AG04450 (cell line): ENCODE data around the gene TRPM3. TPM values are rescaled to one million over a fixed set of nuclear protein-coding genes. Genes with fewer than 3 reads are reported as not detected.

ENCODE experiments used
- CTCF ChIA-PET: fragments of 300-600, 350-600 bp; formaldehyde crosslinking; extraction: SDS; loops from one replicate; lab custom pipeline; 2022; ENCODE audit warnings: antibody characterized with exemption, inconsistent platforms; lab: Charles Lee
- POLR2A ChIA-PET: fragments of 350-600 bp; formaldehyde crosslinking; extraction: SDS; loops from one replicate; lab custom pipeline; 2021; ENCODE audit warnings: antibody characterized with exemption, inconsistent platforms; lab: Yijun Ruan, JAX
- DNase-seq: peaks from one replicate; pipeline ENCODE4 v3.0.0-alpha.2; 2011; ENCODE audit warnings: low read depth, low spot score
- H3K27ac ChIP-seq: one replicate; pipeline ENCODE4 v1.5.1; 2012; ENCODE audit warnings: low read depth, low read length, control low read depth
- H3K27me3 ChIP-seq: one replicate; pipeline ENCODE4 v1.6.0; 2012; ENCODE audit warnings: low read length; ENCODE audit not compliant: control insufficient read depth, insufficient read depth
- H3K4me3 ChIP-seq: 2 replicates; pipeline ENCODE4 v1.5.1; 2011; ENCODE audit warnings: mild to moderate bottlenecking, low read depth, low read length, control low read depth
- H3K9me3 ChIP-seq: 2 replicates; pipeline ENCODE4 v1.5.1; 2012; ENCODE audit warnings: low read length; ENCODE audit not compliant: control insufficient read depth, insufficient read depth
- polyA plus RNA-seq: library from polyadenylated mRNA; depleted of rRNA; stranded (reverse); fragments of >200 nt; gene quantifications from 2 replicates; pipeline ENCODE4 v1.2.3, GENCODE V29; 2011
- TF ChIP-seq, protein P1 (sequence below): IDR thresholded peaks from 2 replicates; pipeline ENCODE4 v1.5.1; 2011; ENCODE audit warnings: low read depth, low read length, control low read depth, inconsistent platforms

The TRPM3 gene
- polyA plus RNA-seq, 1 experiment, result 0.01 TPM

DNA sequence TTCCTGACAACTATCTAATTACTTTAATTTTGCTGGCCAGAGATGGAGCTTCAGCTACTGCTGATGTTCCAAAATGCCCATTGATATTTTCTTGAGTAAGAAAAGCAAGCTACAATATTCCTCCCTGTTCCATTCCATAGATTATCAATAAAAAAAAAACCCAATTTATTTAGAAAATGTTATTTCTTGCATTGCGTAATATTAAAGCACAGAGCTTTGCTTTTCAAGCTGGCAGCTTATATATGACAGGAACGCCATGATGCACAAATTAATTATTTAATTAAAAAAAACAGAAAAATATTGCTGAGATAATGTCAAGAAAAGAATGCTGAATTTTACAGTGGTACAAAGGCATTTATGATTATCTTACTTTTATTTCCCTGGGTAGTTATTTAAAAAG, 47.9 kb downstream of the TRPM3 start:
- Histone ChIP-seq H3K27me3 (no peaks in the 10 kb centered on the region), H3K27ac (no peak overlapping the region), H3K9me3 (no peaks in the 10 kb centered on the region), H3K4me3 (no peak overlapping the region)
- TF ChIP-seq, protein P1, sequence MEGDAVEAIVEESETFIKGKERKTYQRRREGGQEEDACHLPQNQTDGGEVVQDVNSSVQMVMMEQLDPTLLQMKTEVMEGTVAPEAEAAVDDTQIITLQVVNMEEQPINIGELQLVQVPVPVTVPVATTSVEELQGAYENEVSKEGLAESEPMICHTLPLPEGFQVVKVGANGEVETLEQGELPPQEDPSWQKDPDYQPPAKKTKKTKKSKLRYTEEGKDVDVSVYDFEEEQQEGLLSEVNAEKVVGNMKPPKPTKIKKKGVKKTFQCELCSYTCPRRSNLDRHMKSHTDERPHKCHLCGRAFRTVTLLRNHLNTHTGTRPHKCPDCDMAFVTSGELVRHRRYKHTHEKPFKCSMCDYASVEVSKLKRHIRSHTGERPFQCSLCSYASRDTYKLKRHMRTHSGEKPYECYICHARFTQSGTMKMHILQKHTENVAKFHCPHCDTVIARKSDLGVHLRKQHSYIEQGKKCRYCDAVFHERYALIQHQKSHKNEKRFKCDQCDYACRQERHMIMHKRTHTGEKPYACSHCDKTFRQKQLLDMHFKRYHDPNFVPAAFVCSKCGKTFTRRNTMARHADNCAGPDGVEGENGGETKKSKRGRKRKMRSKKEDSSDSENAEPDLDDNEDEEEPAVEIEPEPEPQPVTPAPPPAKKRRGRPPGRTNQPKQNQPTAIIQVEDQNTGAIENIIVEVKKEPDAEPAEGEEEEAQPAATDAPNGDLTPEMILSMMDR, result no peak
- CTCF ChIA-PET, result no interaction called here
- POLR2A ChIA-PET, result no interaction called here
- DNase-seq, result no peak

DNA sequence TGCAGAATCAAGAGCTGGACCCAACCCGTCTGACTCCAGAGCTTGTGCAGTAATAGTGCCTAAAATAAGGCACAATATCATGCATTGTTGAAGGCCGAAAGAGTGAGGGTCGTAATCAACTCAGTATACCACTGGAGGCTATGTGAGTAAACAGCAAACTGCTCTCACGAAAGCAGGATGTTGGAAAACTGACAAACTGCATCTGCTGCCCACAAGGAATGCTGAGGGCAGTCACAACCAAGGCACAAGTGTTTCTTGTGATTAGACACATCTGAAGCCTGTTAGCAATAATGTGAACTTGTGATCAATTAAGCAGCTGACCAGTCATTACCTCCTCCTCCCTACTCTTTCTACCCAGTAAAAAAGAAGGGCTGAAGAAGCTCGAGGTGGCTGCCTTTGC, 48.8 kb downstream of the TRPM3 start:
- POLR2A ChIA-PET, result no interaction called here
- TF ChIP-seq, protein P1, result no peak
- Histone ChIP-seq H3K4me3 (no peak overlapping the region), H3K27me3 (no peaks in the 10 kb centered on the region), H3K27ac (no peak overlapping the region), H3K9me3 (no peaks in the 10 kb centered on the region)
- CTCF ChIA-PET, result no interaction called here
- no peak for DNase-seq

DNA sequence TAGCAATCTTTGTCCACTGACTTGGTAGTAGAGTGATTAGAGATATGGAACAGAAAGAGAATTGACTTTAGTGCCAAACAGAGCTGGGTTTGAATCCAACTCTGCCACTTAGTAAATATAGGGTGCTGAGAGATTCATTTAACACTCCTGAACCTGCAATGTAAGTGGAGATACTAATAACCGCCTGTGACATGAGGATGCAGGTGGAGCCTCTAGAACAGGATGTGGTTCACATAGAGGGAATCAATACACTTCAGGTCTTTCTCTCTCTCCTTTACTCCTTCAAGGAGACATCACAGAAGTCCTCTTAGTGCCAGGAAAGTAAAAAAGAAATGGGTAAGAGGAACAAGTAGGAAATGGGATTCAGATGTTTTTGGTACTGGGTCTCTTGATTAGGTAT, 49.8 kb downstream of the TRPM3 start:
- CTCF ChIA-PET, result no interaction called here
- POLR2A ChIA-PET, result no interaction called here
- Histone ChIP-seq H3K9me3 (no peaks in the 10 kb centered on the region), H3K27me3 (no peaks in the 10 kb centered on the region), H3K27ac (no peak overlapping the region), H3K4me3 (no peak overlapping the region)
- DNase-seq, result no peak
- TF ChIP-seq, protein P1, result no peak

DNA sequence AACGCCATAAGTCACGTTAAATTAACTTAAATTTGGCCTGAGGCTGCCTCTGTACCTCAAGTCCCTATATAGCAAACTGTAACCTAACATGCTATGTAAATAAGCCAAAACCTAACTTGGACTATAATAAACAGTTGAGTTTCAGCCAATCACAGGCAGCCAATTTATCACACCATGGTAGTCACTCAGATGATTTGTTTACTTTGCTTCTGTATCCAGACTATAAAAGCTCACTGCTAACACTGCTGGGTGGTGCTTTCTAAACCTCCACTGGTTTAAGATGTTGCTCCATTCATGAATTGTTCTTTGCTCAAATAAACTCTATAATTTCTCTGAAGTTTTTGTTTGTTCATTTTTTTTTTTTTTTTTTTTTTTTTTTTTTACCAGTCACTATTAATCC, 62.8 kb downstream of the TRPM3 start:
- Histone ChIP-seq H3K4me3 (no peak overlapping the region), H3K9me3 (no peaks in the 10 kb centered on the region), H3K27me3 (no peaks in the 10 kb centered on the region), H3K27ac (no peak overlapping the region)
- CTCF ChIA-PET, result interaction anchor here (0.7 kb wide), 1 partner anchor 21 kb away, joined by 3 read pairs; no protein-coding TSS in a partner anchor
- no peak for DNase-seq
- TF ChIP-seq, protein P1, result no peak
- POLR2A ChIA-PET, result no interaction called here

DNA sequence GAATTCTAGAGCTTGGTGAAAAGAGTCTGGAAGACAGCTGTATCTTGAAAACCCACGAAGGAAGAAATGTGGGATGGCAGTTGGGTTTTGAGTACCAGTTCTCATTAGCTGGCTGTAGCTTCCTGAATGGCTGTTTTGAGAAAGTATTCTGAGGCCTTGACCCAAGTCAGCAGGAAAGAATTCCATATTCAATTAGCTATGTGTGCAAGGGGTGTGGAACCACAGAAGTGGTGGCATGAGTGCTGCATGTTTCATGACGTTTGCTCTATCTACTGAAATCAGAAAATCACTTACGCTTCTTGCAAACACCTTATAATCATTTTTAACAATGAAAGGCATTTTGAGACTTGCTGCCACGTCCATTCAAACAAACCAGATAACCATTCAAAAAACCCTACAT, 69.1 kb downstream of the TRPM3 start:
- ChIA-PET CTCF (no interaction called here), POLR2A (no interaction called here)
- no peaks in the 10 kb centered on the region for H3K9me3 ChIP-seq
- no peak overlapping the region for H3K27ac ChIP-seq
- TF ChIP-seq, protein P1, result no peak
- H3K4me3 ChIP-seq, result no peak overlapping the region
- H3K27me3 ChIP-seq, result no peaks in the 10 kb centered on the region
- DNase-seq, result no peak
